Suppressor macrophage (primary cell): ENCODE results near the gene CYSTM1.

ENCODE experiments used
- DNase-seq, 4 experiments: peaks; one replicate each; pipeline ENCODE4 v3.0.0-alpha.2; 2020 to 2022

The CYSTM1 gene

GRCh38 chr5:140238756-140239155 is 63.8 kb downstream of the CYSTM1 start:
- DNase-seq = no peak

- no peak for DNase-seq
Measured at GRCh38 chr5:140239461-140239860, 64.5 kb downstream of the CYSTM1 start.

- peak; percentile 59 to 80 (median 74) for DNase-seq
Measured at GRCh38 chr5:140239939-140240700, 65.1 kb downstream of the CYSTM1 start.

- peak in 1 of 4 experiments; percentile 26 for DNase-seq
Measured at GRCh38 chr5:140240987-140241706, 66.2 kb downstream of the CYSTM1 start.

GRCh38 chr5:140242099-140242498 is 67.1 kb downstream of the CYSTM1 start:
- no peak for DNase-seq

- DNase-seq = no peak
Measured at GRCh38 chr5:140242890-140243585, 68.0 kb downstream of the CYSTM1 start.

GRCh38 chr5:140243706-140244250 is 68.8 kb downstream of the CYSTM1 start:
- no peak for DNase-seq

GRCh38 chr5:140244525-140245025 is 69.6 kb downstream of the CYSTM1 start:
- peak; percentile 92 to 96 (median 94) for DNase-seq

GRCh38 chr5:140245341-140245740 is 70.4 kb downstream of the CYSTM1 start:
- peak; percentile 55 to 68 (median 59) for DNase-seq

- DNase-seq = no peak
Measured at GRCh38 chr5:140245926-140246325, 70.9 kb downstream of the CYSTM1 start.

- DNase-seq = no peak
Measured at GRCh38 chr5:140246378-140247122, 71.6 kb downstream of the CYSTM1 start.

- no peak for DNase-seq
Measured at GRCh38 chr5:140248414-140248813, 73.4 kb downstream of the CYSTM1 start.

- DNase-seq = no peak
Measured at GRCh38 chr5:140249536-140249935, 74.5 kb downstream of the CYSTM1 start.

- no peak for DNase-seq
Measured at GRCh38 chr5:140250386-140250785, 75.4 kb downstream of the CYSTM1 start.

GRCh38 chr5:140251527-140251973 is 76.6 kb downstream of the CYSTM1 start:
- peak; percentile 89 to 97 (median 93) for DNase-seq

GRCh38 chr5:140252470-140253126 is 77.6 kb downstream of the CYSTM1 start:
- DNase-seq = no peak

GRCh38 chr5:140253985-140254384 is 79.0 kb downstream of the CYSTM1 start:
- peak; percentile 54 to 77 (median 71) for DNase-seq

- DNase-seq = no peak
Measured at GRCh38 chr5:140255460-140256157, 80.6 kb downstream of the CYSTM1 start.

- no peak for DNase-seq
Measured at GRCh38 chr5:140256726-140257125, 81.7 kb downstream of the CYSTM1 start.

GRCh38 chr5:140258016-140258415 is 83.0 kb downstream of the CYSTM1 start:
- DNase-seq = no peak

GRCh38 chr5:140258873-140259272 is 83.9 kb downstream of the CYSTM1 start:
- DNase-seq = no peak
